ENCODE measurements around the gene OR5AP2. TPM values are rescaled to one million over a fixed set of nuclear protein-coding genes. Genes with fewer than 3 reads are reported as not detected.

The OR5AP2 gene
- polyA plus RNA-seq, 1 donor from 2014 or later = not detected

Other genes with a start within 250 kb of the OR5AP2 start
- gene OR5AL1, start 229.7 kb downstream of the OR5AP2 start, polyA plus RNA-seq = not detected
- gene OR5M3, start 169.1 kb downstream of the OR5AP2 start, polyA plus RNA-seq = not detected
- not detected for gene OR5M8, start 151.1 kb downstream of the OR5AP2 start, polyA plus RNA-seq
- gene OR5M11, start 99.2 kb downstream of the OR5AP2 start, polyA plus RNA-seq = not detected
- not detected for gene OR5M10, start 64.7 kb downstream of the OR5AP2 start, polyA plus RNA-seq
- not detected for gene OR5M1, start 27.6 kb downstream of the OR5AP2 start, polyA plus RNA-seq
- gene OR5AR1, start 21.2 kb upstream of the OR5AP2 start, polyA plus RNA-seq = not detected
- not detected for gene OR9G1, start 56.7 kb upstream of the OR5AP2 start, polyA plus RNA-seq
- not detected for gene OR9G4, start 106.3 kb upstream of the OR5AP2 start, polyA plus RNA-seq